ENCODE measurements around the gene ITPR2. TPM values are rescaled to one million over a fixed set of nuclear protein-coding genes. Genes with fewer than 3 reads are reported as not detected.

The ITPR2 gene
- total RNA-seq, 1 donor from 2014 or later: 64.0 TPM

GRCh38 chr12:26563552-26563951, 269.4 kb downstream of the ITPR2 start:
- no peaks in the 10 kb centered on the region for H3K27me3 ChIP-seq (ENCODE audit: low read depth)
- H3K4me1 ChIP-seq: no peaks in the 10 kb centered on the region
- H3K36me3 ChIP-seq: peaks cover 5% of the 10 kb centered on the region
- DNase-seq (no peak), ATAC-seq (no peak)
- no peak overlapping the region for H3K4me3 ChIP-seq
- no peaks in the 10 kb centered on the region for H3K9me3 ChIP-seq
- intact Hi-C loops (cut with DNase I): no loop called here
- TF ChIP-seq CTCF (IDR thresholded peaks at IDR 0.05): no peak
- H3K27ac ChIP-seq: no peak overlapping the region

- intact Hi-C loops (cut with DNase I): no loop called here
These were observed 275.7 kb downstream of the ITPR2 start for GRCh38 chr12:26557326-26557725.

GRCh38 chr12:26556916-26557315, 276.1 kb downstream of the ITPR2 start:
- DNase-seq (no peak), ATAC-seq (no peak)
- intact Hi-C loops (cut with DNase I): no loop called here
- Histone ChIP-seq H3K9me3 (no peaks in the 10 kb centered on the region), H3K27me3 (ENCODE audit: low read depth) (no peaks in the 10 kb centered on the region), H3K36me3 (peaks cover 22% of the 10 kb centered on the region), H3K4me3 (no peak overlapping the region), H3K4me1 (no peaks in the 10 kb centered on the region), H3K27ac (no peak overlapping the region)
- no peak for TF ChIP-seq CTCF (IDR thresholded peaks at IDR 0.05)

More at GRCh38 chr12:26557326-26557725, 275.7 kb downstream of the ITPR2 start:
- Histone ChIP-seq H3K27me3 (ENCODE audit: low read depth) (no peaks in the 10 kb centered on the region), H3K4me3 (no peak overlapping the region), H3K4me1 (no peaks in the 10 kb centered on the region), H3K9me3 (no peaks in the 10 kb centered on the region), H3K36me3 (peaks cover 22% of the 10 kb centered on the region), H3K27ac (no peak overlapping the region)
- DNase-seq: no peak
- no peak for TF ChIP-seq CTCF (IDR thresholded peaks at IDR 0.05)
- ATAC-seq: no peak

- no peak for TF ChIP-seq CTCF (IDR thresholded peaks at IDR 0.05)
- intact Hi-C loops (cut with DNase I): no loop called here
- no peak overlapping the region for H3K27ac ChIP-seq
These were observed 277.9 kb downstream of the ITPR2 start for GRCh38 chr12:26555139-26555538.

GRCh38 chr12:26554332-26554731, 278.7 kb downstream of the ITPR2 start:
- H3K4me3 ChIP-seq: no peak overlapping the region
- peaks cover 17% of the 10 kb centered on the region for H3K36me3 ChIP-seq
- no peak for TF ChIP-seq CTCF (IDR thresholded peaks at IDR 0.05)
- H3K9me3 ChIP-seq: no peaks in the 10 kb centered on the region
- ATAC-seq (no peak), DNase-seq (no peak)
- no peaks in the 10 kb centered on the region for H3K27me3 ChIP-seq (ENCODE audit: low read depth)
- no peak overlapping the region for H3K27ac ChIP-seq
- intact Hi-C loops (cut with DNase I): no loop called here
- no peaks in the 10 kb centered on the region for H3K4me1 ChIP-seq

More at GRCh38 chr12:26555139-26555538, 277.9 kb downstream of the ITPR2 start:
- DNase-seq (no peak), ATAC-seq (no peak)
- Histone ChIP-seq H3K27me3 (ENCODE audit: low read depth) (no peaks in the 10 kb centered on the region), H3K4me3 (no peak overlapping the region), H3K9me3 (no peaks in the 10 kb centered on the region), H3K4me1 (no peaks in the 10 kb centered on the region), H3K36me3 (peaks cover 17% of the 10 kb centered on the region)

GRCh38 chr12:26551385-26551784, 281.6 kb downstream of the ITPR2 start:
- no peak for TF ChIP-seq CTCF (IDR thresholded peaks at IDR 0.05)

More at GRCh38 chr12:26551385-26551784, 281.6 kb downstream of the ITPR2 start:
- Histone ChIP-seq H3K27ac (no peak overlapping the region), H3K9me3 (no peaks in the 10 kb centered on the region), H3K36me3 (peaks cover 17% of the 10 kb centered on the region), H3K27me3 (ENCODE audit: low read depth) (no peaks in the 10 kb centered on the region), H3K4me3 (no peak overlapping the region), H3K4me1 (no peaks in the 10 kb centered on the region)
- intact Hi-C loops (cut with DNase I): no loop called here
- ATAC-seq (no peak), DNase-seq (no peak)
